GM11168 (cell line): ENCODE data around the gene TCEANC2.
"Not testable (repeated sequence)": the region's sequence is repeated elsewhere in the genome, so short reads cannot be mapped to it uniquely, and the experiment has no call there.

Source experiments
- in situ Hi-C: fragments of 300-500 bp; cut with MboI; formaldehyde crosslinking; loops from one replicate; pipeline ENCODE4 v1.12.0; 2022; ENCODE audit warnings: low sequenced_read_pairs; ENCODE audit not compliant: unreplicated experiment

Gene TCEANC2

GRCh38 chr1:54052934-54053744 lies at the start of gene TCEANC2, which contains the start of gene TMEM59:
TCEANC2 (plus strand) TSS chr1:54053608; CDS start chr1:54054423, 815 bp downstream.
TMEM59 (minus strand) TSS chr1:54053204; CDS start chr1:54053188, 16 bp downstream.
- in situ Hi-C loops: no loop called here

GRCh38 chr1:54003750-54004480 lies 49.5 kb upstream of the TCEANC2 start:
- in situ Hi-C loops: not testable (repeated sequence)

- in situ Hi-C loops: no loop called here
Observed at GRCh38 chr1:54004481-54005049, 48.8 kb upstream of the TCEANC2 start.

GRCh38 chr1:54006508-54006907 lies 46.9 kb upstream of the TCEANC2 start:
- in situ Hi-C loops: no loop called here

- in situ Hi-C loops: no loop called here
Observed at GRCh38 chr1:54007613-54008012, 45.8 kb upstream of the TCEANC2 start.

GRCh38 chr1:54008876-54009275 lies 44.5 kb upstream of the TCEANC2 start:
- in situ Hi-C loops: no loop called here

- in situ Hi-C loops: no loop called here
Observed at GRCh38 chr1:54009406-54009805, 44.0 kb upstream of the TCEANC2 start.

- in situ Hi-C loops: no loop called here
Observed at GRCh38 chr1:54010415-54011117, 42.8 kb upstream of the TCEANC2 start.

GRCh38 chr1:54011316-54012007 lies 41.9 kb upstream of the TCEANC2 start:
- in situ Hi-C loops: no loop called here

GRCh38 chr1:54012008-54012325 lies 41.4 kb upstream of the TCEANC2 start:
- in situ Hi-C loops: no loop called here

GRCh38 chr1:54012863-54013262 lies 40.5 kb upstream of the TCEANC2 start:
- in situ Hi-C loops: no loop called here

GRCh38 chr1:54013393-54014008 lies 39.9 kb upstream of the TCEANC2 start:
- in situ Hi-C loops: no loop called here

GRCh38 chr1:54014009-54014629 lies 39.3 kb upstream of the TCEANC2 start:
- in situ Hi-C loops: no loop called here

GRCh38 chr1:54016343-54017282 lies 36.8 kb upstream of the TCEANC2 start:
- in situ Hi-C loops: no loop called here

- in situ Hi-C loops: no loop called here
Observed at GRCh38 chr1:54017979-54018378, 35.4 kb upstream of the TCEANC2 start, which contains the start of gene LDLRAD1. LDLRAD1 (minus strand) TSS chr1:54018186; CDS start chr1:54018112, 74 bp downstream.

- in situ Hi-C loops: no loop called here
Observed at GRCh38 chr1:54018635-54019034, 34.8 kb upstream of the TCEANC2 start.

GRCh38 chr1:54019562-54020176 lies 33.7 kb upstream of the TCEANC2 start:
- in situ Hi-C loops: not testable (repeated sequence)

- in situ Hi-C loops: no loop called here
Observed at GRCh38 chr1:54024358-54024757, 29.1 kb upstream of the TCEANC2 start.
